BE2C (cell line): ENCODE data around the gene NLRX1.
A peak's percentile ranks its signal among the peaks of the same experiment; 100 is the strongest.

Source experiments
- DNase-seq: peaks from one replicate; pipeline ENCODE4 v3.0.0-alpha.2; 2020
- H3K27me3 ChIP-seq: fragments of 250-450 bp; sonication (Bioruptor Pico); 2 replicates; pipeline ENCODE4 v1.5.1; 2020; ENCODE audit warnings: mild to moderate bottlenecking
- H3K36me3 ChIP-seq: fragments of 250-450 bp; sonication (Bioruptor Pico); 2 replicates; pipeline ENCODE4 v1.5.1; 2020; ENCODE audit warnings: mild to moderate bottlenecking
- H3K4me1 ChIP-seq: fragments of 250-450 bp; sonication (Bioruptor Pico); 2 replicates; pipeline ENCODE4 v1.5.1; 2020
- H3K4me3 ChIP-seq: 2 replicates; pipeline ENCODE4 v1.5.1; 2011; ENCODE audit warnings: low read depth, low read length
- H3K9me3 ChIP-seq: fragments of 250-450 bp; sonication (Bioruptor Pico); 2 replicates; pipeline ENCODE4 v1.5.1; 2020
- CTCF ChIP-seq: IDR thresholded peaks from 2 replicates; pipeline ENCODE4 v1.5.1; 2012; ENCODE audit warnings: mild to moderate bottlenecking, low read depth, low read length

NLRX1 gene

GRCh38 chr11:119206511-119207414, 38.2 kb downstream of the NLRX1 start:
- H3K4me3 ChIP-seq: peak overlapping the region; percentile 90
- no peak for TF ChIP-seq CTCF
- DNase-seq: peak; percentile 60
- no peaks in the 10 kb centered on the region for H3K36me3 ChIP-seq
- H3K4me1 ChIP-seq: peaks cover 7% of the 10 kb centered on the region
- no peaks in the 10 kb centered on the region for H3K9me3 ChIP-seq
- no peaks in the 10 kb centered on the region for H3K27me3 ChIP-seq

- no peak for DNase-seq
- no peak for TF ChIP-seq CTCF
- peak overlapping the region; percentile 90 for H3K4me3 ChIP-seq
- peaks cover 7% of the 10 kb centered on the region for H3K4me1 ChIP-seq
- no peaks in the 10 kb centered on the region for H3K27me3 ChIP-seq
- no peaks in the 10 kb centered on the region for H3K9me3 ChIP-seq
- H3K36me3 ChIP-seq: no peaks in the 10 kb centered on the region
Measured at GRCh38 chr11:119207415-119207960, 39.0 kb downstream of the NLRX1 start.

GRCh38 chr11:119209186-119209585, 40.7 kb downstream of the NLRX1 start:
- no peak overlapping the region for H3K4me3 ChIP-seq
- H3K27me3 ChIP-seq: no peaks in the 10 kb centered on the region
- no peak for TF ChIP-seq CTCF
- H3K4me1 ChIP-seq: peaks cover 7% of the 10 kb centered on the region
- DNase-seq: no peak
- H3K36me3 ChIP-seq: no peaks in the 10 kb centered on the region
- H3K9me3 ChIP-seq: no peaks in the 10 kb centered on the region

- no peak for DNase-seq
- no peak for TF ChIP-seq CTCF
- no peak overlapping the region for H3K4me3 ChIP-seq
- no peaks in the 10 kb centered on the region for H3K36me3 ChIP-seq
- peaks cover 7% of the 10 kb centered on the region for H3K4me1 ChIP-seq
- H3K9me3 ChIP-seq: no peaks in the 10 kb centered on the region
- no peaks in the 10 kb centered on the region for H3K27me3 ChIP-seq
Measured at GRCh38 chr11:119210050-119210449, 41.5 kb downstream of the NLRX1 start.

- H3K4me3 ChIP-seq: no peak overlapping the region
- no peak for DNase-seq
Measured at GRCh38 chr11:119218141-119218878, 49.8 kb downstream of the NLRX1 start.

More at GRCh38 chr11:119218141-119218878, 49.8 kb downstream of the NLRX1 start:
- Histone ChIP-seq H3K4me1 (no peaks in the 10 kb centered on the region), H3K27me3 (no peaks in the 10 kb centered on the region), H3K9me3 (no peaks in the 10 kb centered on the region), H3K36me3 (no peaks in the 10 kb centered on the region; the same call in 1 of the 2 replicates)
- TF ChIP-seq CTCF: no peak
